Rectal smooth muscle tissue (tissue), 1 donor: ENCODE data around the gene G6PD.
A peak's percentile ranks its signal among the peaks of the same experiment; 100 is the strongest.
"Not testable (repeated sequence)": the region's sequence is repeated elsewhere in the genome, so short reads cannot be mapped to it uniquely, and the experiment has no call there.

ENCODE experiments used
- H3K27ac ChIP-seq: one replicate; pipeline ENCODE4 v1.7.0; 2013; ENCODE audit warnings: low read depth, low read length, inconsistent platforms
- H3K27me3 ChIP-seq: one replicate; pipeline ENCODE4 v1.7.0; 2013; ENCODE audit warnings: low read length; ENCODE audit not compliant: control insufficient read depth, insufficient read depth
- H3K36me3 ChIP-seq: one replicate; pipeline ENCODE4 v1.7.0; 2013; ENCODE audit warnings: low read length; ENCODE audit not compliant: control insufficient read depth, insufficient read depth
- H3K4me1 ChIP-seq: one replicate; pipeline ENCODE4 v1.7.0; 2013; ENCODE audit warnings: low read length; ENCODE audit not compliant: control insufficient read depth, insufficient read depth
- H3K4me3 ChIP-seq: one replicate; pipeline ENCODE4 v1.7.0; 2013; ENCODE audit warnings: low read length
- H3K9ac ChIP-seq: one replicate; pipeline ENCODE4 v1.7.0; 2013; ENCODE audit warnings: low read length

Gene G6PD

DNA sequence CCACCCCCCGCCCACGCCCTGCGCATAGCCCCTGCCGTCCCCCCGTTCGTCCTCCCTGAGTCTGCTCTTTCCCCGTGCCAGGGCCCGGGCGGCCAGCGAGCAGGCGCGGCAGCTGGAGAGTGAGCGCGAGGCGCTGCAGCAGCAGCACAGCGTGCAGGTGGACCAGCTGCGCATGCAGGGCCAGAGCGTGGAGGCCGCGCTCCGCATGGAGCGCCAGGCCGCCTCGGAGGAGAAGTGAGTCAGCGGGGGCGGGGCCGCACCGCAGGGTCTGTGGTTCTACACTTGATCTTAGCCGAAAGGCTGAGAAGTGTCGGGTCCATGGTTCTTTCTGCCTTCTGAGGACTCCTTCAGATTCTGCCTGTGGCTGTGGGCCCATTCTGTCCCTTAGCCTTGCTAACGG, 13.7 kb upstream of the G6PD start:
- H3K27me3 ChIP-seq, H3K4me1 ChIP-seq, H3K9ac ChIP-seq, H3K36me3 ChIP-seq, H3K27ac ChIP-seq, H3K4me3 ChIP-seq: not testable (repeated sequence)

DNA sequence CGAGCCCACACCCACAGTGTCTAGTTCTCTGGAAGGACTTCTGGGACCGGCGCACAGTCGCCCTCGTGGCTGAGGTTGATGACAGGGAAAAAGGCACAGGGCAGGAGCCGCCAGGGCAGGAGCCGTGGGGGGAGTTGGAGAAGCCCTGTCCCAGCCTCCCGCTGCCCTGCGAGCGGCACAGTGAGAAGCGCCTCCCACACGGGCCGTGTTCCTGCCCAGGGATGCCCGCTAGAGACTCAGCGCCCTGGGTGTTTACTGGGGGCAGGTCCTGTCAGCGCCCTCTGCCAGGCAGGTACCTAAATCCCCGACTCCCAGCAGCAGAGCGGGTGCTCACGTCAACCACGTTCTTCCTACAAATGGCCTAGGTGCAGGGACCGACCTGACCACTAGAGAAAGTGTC, 12.2 kb upstream of the G6PD start:
- not testable (repeated sequence) for H3K9ac ChIP-seq, H3K4me3 ChIP-seq, H3K27me3 ChIP-seq, H3K4me1 ChIP-seq, H3K27ac ChIP-seq, H3K36me3 ChIP-seq

DNA sequence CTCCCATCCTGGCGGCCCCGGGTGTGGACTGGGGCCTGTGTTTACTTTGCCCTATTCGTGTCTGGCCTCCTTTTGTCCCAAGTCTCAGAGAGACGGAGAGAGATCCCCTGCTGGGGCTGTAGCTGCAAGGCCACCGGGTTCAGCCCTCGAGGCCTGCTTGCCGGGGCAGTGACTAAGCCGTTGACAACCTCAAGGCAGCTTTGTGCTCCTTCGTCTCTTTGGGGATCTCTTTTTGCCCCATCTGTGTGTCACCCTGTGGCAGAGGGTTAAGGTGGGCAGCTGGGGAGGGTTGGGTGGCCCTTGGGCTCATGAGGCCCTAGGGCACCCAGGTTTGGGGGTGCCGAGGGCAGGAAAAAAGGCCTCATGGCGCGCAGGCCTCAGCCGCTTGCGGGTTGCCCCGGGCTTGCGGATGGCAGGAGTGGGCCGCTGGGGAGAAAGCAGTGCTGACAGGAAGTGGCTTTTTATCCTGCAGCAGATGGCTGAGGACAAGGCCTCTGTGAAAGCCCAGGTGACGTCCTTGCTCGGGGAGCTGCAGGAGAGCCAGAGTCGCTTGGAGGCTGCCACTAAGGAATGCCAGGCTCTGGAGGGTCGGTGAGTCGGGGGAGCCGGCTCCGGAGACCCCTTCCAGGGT, 11.5 kb upstream of the G6PD start:
- not testable (repeated sequence) for H3K4me1 ChIP-seq, H3K36me3 ChIP-seq, H3K4me3 ChIP-seq, H3K9ac ChIP-seq, H3K27me3 ChIP-seq, H3K27ac ChIP-seq

DNA sequence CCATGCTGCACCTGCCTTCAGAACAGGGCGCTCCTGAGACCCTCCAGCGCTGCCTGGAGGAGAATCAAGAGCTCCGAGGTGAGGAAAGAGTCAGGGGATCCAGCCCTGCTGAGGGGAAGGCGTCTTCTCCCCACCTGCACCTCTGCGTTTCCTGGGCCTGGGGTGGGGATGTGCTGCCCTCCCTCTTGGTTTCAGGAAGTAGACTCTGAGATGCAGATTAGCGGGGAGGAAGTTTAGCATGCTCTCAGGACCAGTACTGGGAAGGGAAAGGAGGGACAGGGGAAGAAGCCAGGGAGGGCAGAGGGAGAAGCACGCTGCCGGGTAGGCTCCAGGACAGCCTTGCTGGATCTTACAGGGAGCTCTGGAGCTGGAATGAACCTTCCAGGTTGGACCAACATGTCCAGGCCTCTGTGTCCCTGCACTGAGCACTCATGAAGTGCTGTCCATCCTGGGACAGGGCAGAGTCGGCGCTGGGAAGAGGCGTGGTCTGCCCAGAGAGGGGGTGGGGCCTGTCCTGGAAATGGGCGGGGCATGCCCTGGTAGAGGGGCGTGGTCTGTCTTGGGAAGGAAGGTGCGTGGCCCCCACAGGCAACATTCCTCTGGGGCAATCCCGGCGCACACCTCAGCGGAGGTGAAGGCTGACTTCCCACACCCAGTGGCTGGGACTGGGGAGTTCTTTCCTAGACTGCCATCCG, 5.6 kb upstream of the G6PD start:
- H3K27me3 ChIP-seq, H3K4me3 ChIP-seq, H3K36me3 ChIP-seq: not testable (repeated sequence)

GRCh38 chrX:154549766-154550165, 3.1 kb upstream of the G6PD start:
- Histone ChIP-seq H3K36me3 (peaks cover 9% of the 10 kb centered on the region), H3K27me3 (no peaks in the 10 kb centered on the region), H3K27ac (no peak overlapping the region), H3K9ac (no peak overlapping the region), H3K4me3 (no peak overlapping the region), H3K4me1 (peaks cover 4% of the 10 kb centered on the region)

More for the DNA sequence above, 5.6 kb upstream of the G6PD start:
- not testable (repeated sequence) for H3K4me1 ChIP-seq, H3K27ac ChIP-seq, H3K9ac ChIP-seq

- H3K4me3 ChIP-seq = peak overlapping the region; percentile 69
- peak overlapping the region; percentile 84 for H3K27ac ChIP-seq
- H3K4me1 ChIP-seq = peaks cover 4% of the 10 kb centered on the region
- H3K9ac ChIP-seq = peak overlapping the region; percentile 58
- peaks cover under 1% of the 10 kb centered on the region for H3K36me3 ChIP-seq
- no peaks in the 10 kb centered on the region for H3K27me3 ChIP-seq
Measured at GRCh38 chrX:154548028-154548316, 1.3 kb upstream of the G6PD start.

- H3K4me1 ChIP-seq = peaks cover 4% of the 10 kb centered on the region
- no peaks in the 10 kb centered on the region for H3K27me3 ChIP-seq
- no peaks in the 10 kb centered on the region for H3K36me3 ChIP-seq
- H3K9ac ChIP-seq = peak within 1 kb of the TSS; percentile 58
- H3K4me3 ChIP-seq = peak within 1 kb of the TSS; percentile 75
- peak within 1 kb of the TSS; percentile 84 for H3K27ac ChIP-seq
Measured at GRCh38 chrX:154547245-154548027, 790 bp upstream of the G6PD start, which contains the start of gene IKBKG. Gene IKBKG (plus strand): TSS chrX:154547620. CDS start chrX:154552003, 4,383 bp downstream.

DNA sequence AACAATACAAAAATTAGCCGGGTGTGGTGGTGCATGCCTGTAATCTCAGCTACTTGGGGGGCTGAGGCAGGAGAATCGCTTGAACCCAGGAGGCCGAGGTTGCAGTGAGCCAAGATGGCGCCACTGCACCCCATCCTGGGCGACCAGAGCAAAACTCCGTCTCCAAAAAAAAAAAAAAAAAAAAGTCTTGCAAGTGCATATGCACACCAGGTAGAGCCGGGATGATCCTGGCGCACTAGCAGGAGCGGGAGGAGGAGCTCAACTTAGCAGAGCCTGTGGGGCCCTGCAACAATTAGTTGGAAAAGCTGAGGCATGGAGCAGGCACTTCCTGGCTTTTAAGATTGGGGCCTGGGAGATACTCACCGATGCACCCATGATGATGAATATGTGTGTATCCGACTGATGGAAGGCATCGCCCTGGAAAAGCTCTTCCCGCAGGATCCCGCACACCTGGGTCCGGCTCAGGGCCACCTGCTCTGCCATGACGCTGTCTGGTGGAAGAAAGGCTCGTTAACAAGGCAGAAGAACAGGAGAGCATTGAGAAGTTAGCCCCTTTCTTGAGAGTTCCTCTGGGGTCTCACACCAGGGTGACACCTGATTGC, 872 bp downstream of the G6PD start:
- H3K27me3 ChIP-seq = peaks cover 2% of the 10 kb centered on the region
- no peak overlapping the region for H3K27ac ChIP-seq
- peak overlapping the region; percentile 75 for H3K4me3 ChIP-seq
- no peaks in the 10 kb centered on the region for H3K36me3 ChIP-seq
- H3K4me1 ChIP-seq = peaks cover 4% of the 10 kb centered on the region
- H3K9ac ChIP-seq = no peak overlapping the region

GRCh38 chrX:154542723-154543424, 3.8 kb downstream of the G6PD start:
- Histone ChIP-seq H3K36me3 (no peaks in the 10 kb centered on the region), H3K4me1 (peaks cover 4% of the 10 kb centered on the region), H3K4me3 (no peak overlapping the region)

DNA sequence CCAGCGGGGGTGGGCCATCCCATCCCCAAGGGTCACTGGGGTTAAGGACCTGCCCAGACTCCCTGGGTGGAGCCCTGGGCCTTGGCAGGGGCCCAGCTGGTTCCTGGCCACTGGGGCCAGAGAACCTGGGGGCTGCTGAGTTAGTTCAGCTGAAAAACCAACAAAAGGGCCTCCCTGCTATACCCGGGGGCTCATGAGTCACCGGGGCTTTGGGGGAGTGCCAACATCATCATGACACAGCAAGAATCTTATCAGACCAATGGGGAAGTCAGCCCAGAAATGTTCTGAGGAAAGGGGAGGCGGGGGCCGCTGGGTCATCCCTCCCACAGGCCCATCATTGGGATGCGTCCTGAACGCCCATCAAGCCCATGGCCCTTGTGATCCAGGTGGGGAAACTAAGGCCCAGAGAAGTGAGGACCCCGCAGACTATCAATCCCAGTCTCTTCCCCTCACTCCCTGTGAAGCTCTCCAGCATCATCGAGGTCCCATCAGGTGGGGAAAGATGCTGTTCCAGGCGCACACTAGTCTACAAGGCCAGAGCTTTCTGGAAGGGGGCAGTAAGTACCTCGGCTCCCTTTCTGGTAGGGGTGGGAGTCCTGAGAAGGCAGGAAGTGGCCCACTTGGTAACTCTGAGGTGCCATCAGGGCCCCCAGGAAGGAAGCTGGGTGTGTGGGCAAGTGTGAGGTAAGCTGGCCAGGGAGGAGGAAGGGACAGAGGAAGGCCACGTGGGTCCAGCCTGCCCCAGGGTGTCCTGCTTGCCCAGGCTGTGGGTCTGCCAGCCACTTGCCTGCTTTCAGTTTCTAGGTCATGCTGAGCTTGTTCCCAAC, 4.5 kb downstream of the G6PD start:
- Histone ChIP-seq H3K4me3 (no peak overlapping the region), H3K27ac (no peak overlapping the region), H3K4me1 (peaks cover 4% of the 10 kb centered on the region), H3K36me3 (no peaks in the 10 kb centered on the region), H3K9ac (no peak overlapping the region), H3K27me3 (peaks cover 2% of the 10 kb centered on the region)

More at GRCh38 chrX:154542723-154543424, 3.8 kb downstream of the G6PD start:
- H3K9ac ChIP-seq = no peak overlapping the region
- peaks cover 2% of the 10 kb centered on the region for H3K27me3 ChIP-seq
- H3K27ac ChIP-seq = no peak overlapping the region

DNA sequence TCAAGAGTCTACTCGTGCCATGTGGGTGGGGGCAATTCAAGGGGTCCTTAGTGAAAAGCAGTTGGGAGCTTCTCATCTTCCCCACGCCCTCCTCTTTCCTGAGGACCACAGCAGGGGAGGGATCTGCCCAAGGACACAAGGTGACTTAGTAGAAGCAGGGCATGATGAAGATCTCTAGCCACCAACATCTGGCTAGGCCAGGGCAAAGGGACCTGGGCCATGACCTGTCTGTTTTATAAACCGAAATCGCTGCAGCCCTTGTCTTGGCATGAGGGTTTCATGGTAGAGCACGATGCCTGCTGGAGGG, 5.1 kb downstream of the G6PD start:
- Histone ChIP-seq H3K27ac (no peak overlapping the region), H3K4me1 (peaks cover 4% of the 10 kb centered on the region), H3K27me3 (peaks cover 2% of the 10 kb centered on the region), H3K36me3 (no peaks in the 10 kb centered on the region), H3K9ac (no peak overlapping the region), H3K4me3 (no peak overlapping the region)
